Lung (tissue), 12 donors: ENCODE measurements around the gene MSI1. TPM values are rescaled to one million over a fixed set of nuclear protein-coding genes. Genes with fewer than 3 reads are reported as not detected.

ENCODE experiments used
- ATAC-seq: fragments of 200-7000 bp; cut with Tn5 transposase; one replicate; pipeline ENCODE4 v1.9.1; 2020; ENCODE audit warnings: moderate number of reproducible peaks; ENCODE audit not compliant: insufficient read depth, low FRiP score
- DNase-seq, 3 donors: peaks; one replicate each; pipeline ENCODE4 v3.0.0-alpha.2; 2013 to 2017
- H3K27ac ChIP-seq, 2 donors: one replicate each; pipeline ENCODE4 v1.5.1; 2013; ENCODE audit warnings: mild to moderate bottlenecking in 2 of 2, moderate library complexity in 2 of 2, control low read depth in 1 of 2, inconsistent platforms in 1 of 2, low read depth in 1 of 2, low read length in 1 of 2
- H3K27me3 ChIP-seq, 3 donors: one replicate each; pipeline ENCODE4 v1.5.1; 2013; ENCODE audit warnings: low read length in 2 of 3; ENCODE audit not compliant: control insufficient read depth in 3 of 3, insufficient read depth in 3 of 3
- H3K36me3 ChIP-seq, 4 donors: one replicate each; pipeline ENCODE4 v1.5.1; 2013; ENCODE audit warnings: low read length in 4 of 4, mild to moderate bottlenecking in 1 of 4, moderate library complexity in 1 of 4; ENCODE audit not compliant: control insufficient read depth in 4 of 4, insufficient read depth in 4 of 4
- H3K4me1 ChIP-seq, 5 donors: one replicate each; pipeline ENCODE4 v1.5.1; 2013; ENCODE audit warnings: low read length in 5 of 5, mild to moderate bottlenecking in 2 of 5, moderate library complexity in 1 of 5; ENCODE audit not compliant: control insufficient read depth in 5 of 5, insufficient read depth in 5 of 5
- H3K4me3 ChIP-seq: one replicate; pipeline ENCODE4 v1.5.1; 2013; ENCODE audit warnings: mild to moderate bottlenecking, control low read depth, moderate library complexity
- H3K9ac ChIP-seq, 2 donors: one replicate each; pipeline ENCODE4 v1.5.1; 2013; ENCODE audit warnings: low read length in 2 of 2, control low read depth in 1 of 2; ENCODE audit not compliant: insufficient read depth in 1 of 2
- H3K9me3 ChIP-seq, 4 donors: one replicate each; pipeline ENCODE4 v1.5.1; 2013; ENCODE audit warnings: low read length in 3 of 4, mild to moderate bottlenecking in 1 of 4, moderate library complexity in 1 of 4; ENCODE audit not compliant: control insufficient read depth in 4 of 4, insufficient read depth in 3 of 4
- WGBS, 2 donors: extraction: QIAGEN DNeasy Blood & Tissue Kit; methylation state at CpG; one replicate each; pipeline ENCODE4 v1.1.7; 2013; 5-methylcytosine and 5-hydroxymethylcytosine counted together
- polyA plus RNA-seq, 2 donors: library from polyadenylated mRNA; stranded (reverse); fragments of 200-250 nt; gene quantifications; one replicate each; pipeline ENCODE4 v1.2.1, GENCODE V29; 2013
- total RNA-seq, 2 donors: library from RNA; depleted of rRNA in 1 of 2; stranded (reverse); fragments of >200 nt in 1 of 2; gene quantifications; one replicate each; pipeline ENCODE4 v1.2.1, GENCODE V29; 2014 to 2021
- TF ChIP-seq, protein P1 (sequence below): IDR thresholded peaks from 2 replicates; pipeline ENCODE4 v1.5.1; 2012; ENCODE audit warnings: mild to moderate bottlenecking; ENCODE audit errors: control extremely low read depth, extremely low read depth
- donor health status: control.
- donor health status: control.
- donor health status: Bipolar disorder and iron deficiency.
- donor health status: healthy.
- donor health status: DM: yes; HTN: yes; CAD: no.

MSI1 gene
- total and polyA plus RNA-seq, 4 donors = 0.18 to 3.5 (median 0.58) TPM

DNA sequence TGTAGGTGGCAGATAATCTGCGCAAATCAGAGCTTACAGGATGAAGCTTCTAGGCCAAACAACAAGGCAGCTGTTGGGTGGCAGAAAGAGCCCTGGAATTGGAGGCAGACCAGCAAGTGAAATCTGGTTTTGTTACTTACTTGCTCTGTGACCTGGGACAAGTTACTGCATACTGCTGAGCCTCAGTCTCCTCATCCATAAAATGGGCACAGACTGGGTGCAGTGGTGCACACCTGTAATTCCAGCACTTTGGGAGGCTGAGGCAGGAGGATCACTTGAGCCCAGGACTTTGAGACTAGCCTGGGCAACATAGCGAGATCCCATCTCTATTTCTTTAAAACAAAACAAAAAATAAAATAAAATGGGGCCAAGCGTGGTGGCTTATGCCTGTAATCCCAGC is 37.6 kb upstream of the MSI1 start:
- no peaks in the 10 kb centered on the region for H3K36me3 ChIP-seq
- 94 to 98% methylated on average over 3 of the region's 3 CpGs for WGBS, 2 donors

DNA sequence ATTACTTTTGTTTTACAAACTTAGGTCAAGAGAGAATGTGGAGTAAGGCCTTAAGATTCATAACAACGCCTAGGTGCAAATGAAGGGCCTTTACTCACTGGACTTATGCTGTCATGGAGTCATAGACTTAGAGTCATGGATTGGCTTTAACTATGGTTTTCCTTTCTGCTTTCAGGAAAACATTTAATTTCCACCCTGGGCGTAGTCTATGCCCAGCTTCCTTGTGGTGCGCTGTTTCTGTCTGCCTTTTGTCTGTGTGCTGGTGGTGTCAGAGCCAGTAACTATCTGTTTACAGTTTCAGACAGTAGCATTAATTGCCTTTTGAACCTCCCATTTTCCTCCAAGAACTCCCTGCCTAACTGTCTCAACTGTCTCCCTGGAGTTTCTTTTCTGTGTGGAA is 37.1 kb upstream of the MSI1 start:
- DNase-seq (peak in 1 of 3 donors; percentile 12), ATAC-seq (no peak)
- Histone ChIP-seq H3K4me1 (peaks cover 0 to 16% (median 10%) of the 10 kb centered on the region in 5 donors), H3K4me3 (no peak overlapping the region), H3K27me3 (no peaks in the 10 kb centered on the region), H3K9me3 (no peaks in the 10 kb centered on the region), H3K27ac (no peak overlapping the region), H3K9ac (no peak overlapping the region), H3K36me3 (no peaks in the 10 kb centered on the region)
- TF ChIP-seq, protein P1, sequence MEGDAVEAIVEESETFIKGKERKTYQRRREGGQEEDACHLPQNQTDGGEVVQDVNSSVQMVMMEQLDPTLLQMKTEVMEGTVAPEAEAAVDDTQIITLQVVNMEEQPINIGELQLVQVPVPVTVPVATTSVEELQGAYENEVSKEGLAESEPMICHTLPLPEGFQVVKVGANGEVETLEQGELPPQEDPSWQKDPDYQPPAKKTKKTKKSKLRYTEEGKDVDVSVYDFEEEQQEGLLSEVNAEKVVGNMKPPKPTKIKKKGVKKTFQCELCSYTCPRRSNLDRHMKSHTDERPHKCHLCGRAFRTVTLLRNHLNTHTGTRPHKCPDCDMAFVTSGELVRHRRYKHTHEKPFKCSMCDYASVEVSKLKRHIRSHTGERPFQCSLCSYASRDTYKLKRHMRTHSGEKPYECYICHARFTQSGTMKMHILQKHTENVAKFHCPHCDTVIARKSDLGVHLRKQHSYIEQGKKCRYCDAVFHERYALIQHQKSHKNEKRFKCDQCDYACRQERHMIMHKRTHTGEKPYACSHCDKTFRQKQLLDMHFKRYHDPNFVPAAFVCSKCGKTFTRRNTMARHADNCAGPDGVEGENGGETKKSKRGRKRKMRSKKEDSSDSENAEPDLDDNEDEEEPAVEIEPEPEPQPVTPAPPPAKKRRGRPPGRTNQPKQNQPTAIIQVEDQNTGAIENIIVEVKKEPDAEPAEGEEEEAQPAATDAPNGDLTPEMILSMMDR = no peak
- 75 to 86% methylated on average over 3 of the region's 3 CpGs for WGBS, 2 donors

More for the DNA sequence above, 37.6 kb upstream of the MSI1 start:
- peaks cover 0 to 16% (median 10%) of the 10 kb centered on the region in 5 donors for H3K4me1 ChIP-seq
- no peak overlapping the region for H3K9ac ChIP-seq
- ATAC-seq (no peak), DNase-seq (no peak)
- no peak overlapping the region for H3K4me3 ChIP-seq
- H3K27ac ChIP-seq = no peak overlapping the region
- H3K27me3 ChIP-seq = no peaks in the 10 kb centered on the region
- H3K9me3 ChIP-seq = no peaks in the 10 kb centered on the region
- TF ChIP-seq, protein P1 = no peak

DNA sequence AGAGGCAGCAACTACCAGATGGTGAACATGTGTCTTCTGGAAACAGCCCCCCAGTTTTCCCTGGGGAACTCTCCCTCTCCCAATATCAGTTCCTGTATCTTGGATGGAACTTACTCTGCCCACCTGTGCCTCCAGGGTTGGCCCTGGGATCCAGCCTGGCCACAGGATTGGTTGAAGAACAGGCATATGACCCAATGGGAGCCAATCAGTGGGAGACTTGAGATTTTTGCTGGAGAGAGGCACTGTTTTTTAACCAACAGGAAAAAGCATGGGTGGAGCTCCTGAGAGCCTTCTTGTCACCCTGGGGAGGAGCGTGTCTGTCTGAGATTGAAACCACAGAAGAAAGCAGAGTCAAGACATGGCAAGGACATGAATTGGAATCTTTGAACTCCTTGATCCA is 35.3 kb upstream of the MSI1 start:
- H3K4me3 ChIP-seq = no peak overlapping the region
- ATAC-seq (no peak), DNase-seq (peak; percentile 12 to 40 (median 20))
- TF ChIP-seq, protein P1 = no peak
- H3K9me3 ChIP-seq = no peaks in the 10 kb centered on the region
- H3K36me3 ChIP-seq = no peaks in the 10 kb centered on the region
- peaks cover 0 to 16% (median 10%) of the 10 kb centered on the region in 5 donors for H3K4me1 ChIP-seq
- no peak overlapping the region for H3K9ac ChIP-seq
- WGBS, 2 donors = 50 to 64% methylated on average over 1 of the region's 1 CpG
- no peaks in the 10 kb centered on the region for H3K27me3 ChIP-seq
- no peak overlapping the region for H3K27ac ChIP-seq

DNA sequence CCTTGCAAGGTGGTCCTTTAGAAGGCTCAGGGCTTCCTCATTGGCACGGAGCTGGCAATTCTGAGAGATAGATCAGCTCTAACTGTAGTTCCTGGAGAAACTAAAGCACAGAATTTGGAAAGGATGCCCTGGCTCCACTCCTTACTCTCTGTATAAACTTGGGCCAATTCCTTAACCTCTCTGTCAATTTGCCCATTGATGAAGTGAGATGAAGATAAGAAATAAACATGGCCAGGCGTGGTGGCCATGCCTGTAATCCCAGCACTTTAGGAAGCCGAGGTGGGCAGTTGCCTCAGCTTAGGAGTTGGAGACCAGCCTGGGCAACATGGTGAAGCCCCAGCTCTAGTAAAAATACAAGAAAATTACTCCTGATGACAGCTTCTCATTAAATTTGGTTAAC is 34.9 kb upstream of the MSI1 start:
- Histone ChIP-seq H3K27ac (no peak overlapping the region), H3K9ac (no peak overlapping the region), H3K27me3 (no peaks in the 10 kb centered on the region), H3K4me3 (no peak overlapping the region), H3K4me1 (peaks cover 0 to 16% (median 10%) of the 10 kb centered on the region in 5 donors), H3K9me3 (no peaks in the 10 kb centered on the region), H3K36me3 (no peaks in the 10 kb centered on the region)
- WGBS, 2 donors = 66 to 88% methylated on average over 3 of the region's 3 CpGs
- peak; percentile 20 to 78 (median 67) for DNase-seq
- TF ChIP-seq, protein P1 = no peak
- ATAC-seq = no peak
